ENCODE results near the gene AHDC1. TPM values are rescaled to one million over a fixed set of nuclear protein-coding genes. Genes with fewer than 3 reads are reported as not detected.

Gene AHDC1
- total and polyA plus RNA-seq, 9 of the 15 experiments (the other 6 are each of a cell fraction or from before 2014, with no cell fraction given), result 0.21 to 36.4 (median 4.7) TPM

- TF ChIP-seq CEBPZ (IDR thresholded peaks at IDR 0.05; ENCODE audit: borderline replicate concordance, low read depth, low read length), result no peak
- TF ChIP-seq ZC3H11A (IDR thresholded peaks at IDR 0.05; ENCODE audit: low read depth, low read length), result no peak
- TF ChIP-seq FOXJ3 (CRISPR knock-in tag; IDR thresholded peaks at IDR 0.05), result no peak
- TF ChIP-seq SMARCE1 (IDR thresholded peaks at IDR 0.05), result 0 out of 2 replicates have a peak, but pooled peaks have one; percentile 34
- TF ChIP-seq MEF2D (tag; conservative IDR thresholded peaks at IDR 0.05; ENCODE audit: low read depth), result no peak
- no peak for TF ChIP-seq ZNF444 (CRISPR knock-in tag; IDR thresholded peaks at IDR 0.05)
- no peak for TF ChIP-seq NFIX (CRISPR knock-in tag; IDR thresholded peaks at IDR 0.05; ENCODE audit: low read depth)
- TF ChIP-seq TSHZ1 (CRISPR knock-in tag; IDR thresholded peaks at IDR 0.05), result no peak
- peak; percentile 32; the same call in 1 of the 2 replicates for TF ChIP-seq PHF8 (IDR thresholded peaks at IDR 0.05; ENCODE audit: borderline replicate concordance, low read length)
- TF ChIP-seq MCM2 (IDR thresholded peaks at IDR 0.05; ENCODE audit: low read depth), result no peak
- TF ChIP-seq ZNF668 (CRISPR knock-in tag; IDR thresholded peaks at IDR 0.05), result no peak
- no peak for TF ChIP-seq ZBTB17 (CRISPR knock-in tag; IDR thresholded peaks at IDR 0.05)
- TF ChIP-seq ZNF431 (CRISPR knock-in tag; IDR thresholded peaks at IDR 0.05), result no peak
- TF ChIP-seq ZBTB2 (IDR thresholded peaks at IDR 0.05), result no peak
- TF ChIP-seq SRSF9 (IDR thresholded peaks at IDR 0.05; ENCODE audit: borderline replicate concordance, low read depth, low read length), result no peak
- TF ChIP-seq ZNF224 (CRISPR knock-in tag; IDR thresholded peaks at IDR 0.05), result no peak
- no peak for TF ChIP-seq ZBTB8A (IDR thresholded peaks at IDR 0.05; ENCODE audit: partially characterized antibody)
- TF ChIP-seq NBN (IDR thresholded peaks at IDR 0.05; ENCODE audit: low read depth), result no peak
- TF ChIP-seq POLR2AphosphoS5 (IDR thresholded peaks at IDR 0.05; ENCODE audit: control insufficient read depth, insufficient read depth, low read depth, low read length), result no peak
- no peak for TF ChIP-seq BRCA1 (IDR thresholded peaks at IDR 0.05)
- no peak for TF ChIP-seq BRCA1 (CRISPR knock-in tag; IDR thresholded peaks at IDR 0.05)
Observed at GRCh38 chr1:27556781-27557595, 47.0 kb downstream of the AHDC1 start (continued).

Data from K562 (cell line).